GM19238 (cell line): ENCODE data around the gene UBE2QL1.

Experiments used
- DNase-seq: peaks from one replicate; pipeline ENCODE4 v3.0.0; 2011; ENCODE audit warnings: low spot score; ENCODE audit not compliant: insufficient read length

UBE2QL1 gene

GRCh38 chr5:6522923-6523322 lies 74.3 kb downstream of the UBE2QL1 start:
- DNase-seq, result no peak

GRCh38 chr5:6525422-6525821 lies 76.8 kb downstream of the UBE2QL1 start:
- DNase-seq, result no peak

GRCh38 chr5:6525910-6526309 lies 77.3 kb downstream of the UBE2QL1 start:
- no peak for DNase-seq

GRCh38 chr5:6527749-6528455 lies 79.2 kb downstream of the UBE2QL1 start:
- DNase-seq, result no peak

GRCh38 chr5:6535594-6535993 lies 86.9 kb downstream of the UBE2QL1 start:
- DNase-seq, result no peak

DNA sequence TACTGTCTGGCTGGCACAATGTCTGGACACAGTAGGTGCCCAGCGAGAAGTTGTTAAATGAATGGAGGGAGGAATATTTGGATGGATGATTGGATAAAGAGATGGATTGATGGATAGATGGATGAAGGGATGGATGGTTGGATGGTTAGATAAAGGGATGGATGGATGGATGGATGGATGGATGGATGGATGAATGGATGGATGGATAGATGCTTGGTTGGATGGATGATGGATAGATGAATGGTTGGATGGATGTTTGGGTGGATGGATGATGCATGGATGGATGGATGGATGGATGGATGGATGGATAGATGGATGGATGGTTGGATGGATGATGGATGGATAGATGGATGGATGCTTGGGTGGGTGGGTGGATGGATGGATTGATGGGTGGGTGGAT lies 90.4 kb downstream of the UBE2QL1 start:
- DNase-seq, result no peak

DNA sequence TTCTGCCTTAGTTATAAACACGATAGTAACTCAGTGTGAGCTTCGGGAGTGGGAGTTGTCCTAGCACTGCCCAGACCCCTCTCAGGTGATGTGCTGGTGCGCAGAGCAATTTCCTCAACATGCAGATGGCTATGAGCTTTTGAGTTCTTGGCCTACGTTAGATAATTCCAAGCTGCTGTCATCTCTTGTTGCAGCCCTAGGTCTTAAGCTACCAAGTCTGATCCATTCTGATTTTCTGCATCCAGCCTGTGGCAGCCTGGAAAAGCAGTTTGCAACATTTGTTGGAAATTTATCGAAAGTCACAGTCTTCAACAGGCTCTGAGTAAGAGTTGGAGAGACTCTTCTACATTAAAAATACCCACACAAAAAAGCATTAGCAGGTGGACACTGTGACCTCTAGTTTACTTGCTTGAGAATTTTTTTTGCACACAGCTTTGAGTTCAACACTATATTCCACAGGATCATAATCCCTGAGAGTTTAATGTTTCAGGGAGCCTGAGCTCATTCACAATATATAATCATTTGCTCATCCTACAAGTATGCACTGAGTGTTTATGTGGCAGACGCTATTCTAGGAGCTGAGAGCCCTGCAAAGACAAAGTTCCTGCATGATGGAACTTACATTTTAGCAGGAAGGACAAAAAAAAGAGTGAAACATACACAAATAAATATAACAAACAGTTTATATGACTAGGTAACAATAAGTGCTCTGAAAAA lies 91.6 kb downstream of the UBE2QL1 start:
- no peak for DNase-seq

DNA sequence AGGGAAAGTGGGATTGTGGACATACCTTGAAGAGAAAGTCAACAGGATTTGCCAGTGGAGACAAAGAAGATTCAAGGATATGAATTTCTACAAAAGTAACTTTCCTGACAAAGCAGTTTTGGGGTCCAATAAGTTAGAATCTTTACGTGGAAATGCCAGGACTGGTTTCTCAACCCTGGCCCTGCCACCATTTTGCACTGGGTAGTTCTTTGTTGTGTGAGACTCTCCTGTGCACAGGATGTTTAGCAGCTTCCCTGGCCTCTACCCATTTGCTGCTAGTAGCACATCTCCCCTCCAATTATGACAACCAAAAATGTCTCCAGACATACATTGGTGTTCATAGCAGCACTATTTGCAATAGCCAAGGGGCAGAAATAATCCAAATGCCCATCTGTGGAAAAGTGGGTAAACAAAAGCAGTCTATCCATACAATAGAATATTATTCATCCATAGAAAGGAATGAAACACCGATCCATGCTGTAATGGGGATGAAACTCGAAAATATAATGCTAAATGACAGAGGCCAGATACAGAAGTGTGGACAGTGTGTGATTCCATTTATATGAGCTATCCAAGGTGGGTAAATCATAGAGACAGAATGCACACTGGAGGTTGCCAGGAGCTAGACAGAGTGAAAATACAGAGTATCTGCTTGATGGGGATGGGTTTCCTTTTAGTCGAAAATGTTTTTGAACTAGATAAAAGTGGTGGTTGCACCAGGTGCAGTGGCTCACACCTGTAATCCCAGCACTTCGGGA lies 92.8 kb downstream of the UBE2QL1 start:
- DNase-seq, result no peak

GRCh38 chr5:6542421-6543345 lies 94.0 kb downstream of the UBE2QL1 start:
- DNase-seq, result no peak

DNA sequence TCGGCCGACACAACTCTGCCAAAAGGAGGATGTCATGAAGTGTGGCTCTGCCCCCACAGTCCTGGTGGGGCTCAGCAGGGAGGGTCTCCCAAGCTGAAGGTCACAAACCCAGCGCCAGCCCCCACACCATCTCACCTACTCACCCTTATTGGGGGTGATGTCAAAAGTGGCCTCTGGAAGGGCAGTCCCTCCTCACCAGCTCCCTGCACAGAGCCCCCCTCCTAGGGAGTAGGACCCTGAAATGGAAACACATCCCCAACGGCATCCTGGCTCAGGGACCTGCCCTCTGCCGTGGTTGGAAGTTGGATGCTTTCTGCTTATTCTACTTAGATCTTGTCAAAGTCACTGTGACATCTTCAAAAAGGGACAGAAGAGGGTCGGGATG lies 94.7 kb downstream of the UBE2QL1 start:
- no peak for DNase-seq

GRCh38 chr5:6543830-6544560 lies 95.3 kb downstream of the UBE2QL1 start:
- no peak for DNase-seq
